Endothelial cell of umbilical vein (primary cell): ENCODE results near the gene PKMYT1. TPM values are rescaled to one million over a fixed set of nuclear protein-coding genes. Genes with fewer than 3 reads are reported as not detected.

Source experiments
- BruUV-seq: library from RNA; stranded (reverse); fragments of 400-500 nt; replicated peaks from 2 replicates; lab custom pipeline; 2021; lab: Mats Ljungman, UMichigan
- CTCF ChIA-PET: fragments of 300-600, 350-600 bp; sonication (Branson Sonifier 250); formaldehyde crosslinking; loops from one replicate; lab custom pipeline; 2021; ENCODE audit warnings: antibody characterized with exemption, inconsistent platforms; lab: Charles Lee
- POLR2A ChIA-PET: fragments of 300-600, 350-600 bp; sonication (Branson Sonifier 250); formaldehyde crosslinking; loops from one replicate; lab custom pipeline; 2021; ENCODE audit warnings: antibody characterized with exemption, inconsistent platforms; lab: Charles Lee
- DNase-seq: peaks from one replicate; pipeline ENCODE4 v3.0.0-alpha.2; 2011; ENCODE audit warnings: low read depth, low spot score
- FAIRE-seq: peaks from 2 replicates; lab custom pipeline; 2011; peaks lifted over from hg19 to GRCh38; lab: Jason Lieb, UNC
- H2AFZ ChIP-seq: 2 replicates; pipeline ENCODE4 v1.6.0; 2012; ENCODE audit warnings: low read depth, low read length, control low read depth, inconsistent platforms
- H3K27ac ChIP-seq: 2 replicates; pipeline ENCODE4 v1.5.1; 2011; ENCODE audit warnings: low read depth, mild to moderate bottlenecking, control low read depth, low read length, moderate library complexity; ENCODE audit not compliant: insufficient read depth
- H3K27me3 ChIP-seq, 2 experiments: 2 replicates each; pipeline versions ENCODE4 v1.6.0 to v1.6.1; 2011; ENCODE audit warnings: low read length in 2 of 2, mixed read lengths in 1 of 2; ENCODE audit not compliant: control insufficient read depth in 2 of 2, insufficient read depth in 2 of 2
- H3K36me3 ChIP-seq, 2 experiments: 2 replicates in 1 of 2; 3 replicates in 1 of 2; pipeline ENCODE4 v1.5.1; 2011; ENCODE audit warnings: low read length in 2 of 2, mild to moderate bottlenecking in 1 of 2, moderate library complexity in 1 of 2; ENCODE audit not compliant: control insufficient read depth in 2 of 2, insufficient read depth in 2 of 2; ENCODE audit errors: extremely low read depth in 1 of 2
- H3K4me1 ChIP-seq: 3 replicates; pipeline ENCODE4 v1.5.1; 2011; ENCODE audit warnings: mild to moderate bottlenecking, low read length; ENCODE audit not compliant: control insufficient read depth, insufficient read depth; ENCODE audit errors: extremely low read depth
- H3K4me2 ChIP-seq: 2 replicates; pipeline ENCODE4 v1.6.1; 2011; ENCODE audit warnings: low read length, control low read depth, mixed read lengths; ENCODE audit not compliant: insufficient read depth
- H3K4me3 ChIP-seq, 3 experiments: fragments of 200-600 bp in 1 of 3; sonication (generic), shearing (Covaris generic) in 1 of 3; replicated peaks in 1 of 3; 2 replicates each; pipeline ENCODE4 v1.5.1; 2011 to 2016; ENCODE audit warnings: control low read depth in 3 of 3, low read length in 3 of 3, mild to moderate bottlenecking in 2 of 3, inconsistent platforms in 1 of 3, low read depth in 1 of 3, moderate library complexity in 1 of 3; ENCODE audit not compliant: insufficient read depth in 1 of 3
- H3K79me2 ChIP-seq: 2 replicates; pipeline ENCODE4 v1.6.0; 2012; ENCODE audit warnings: low read length, inconsistent platforms; ENCODE audit not compliant: control insufficient read depth, insufficient read depth
- H3K9ac ChIP-seq: replicated peaks from 2 replicates; pipeline ENCODE3; 2011; ENCODE audit warnings: low read length, control low read depth; ENCODE audit not compliant: insufficient read depth; ENCODE audit errors: extremely low read depth
- H3K9me1 ChIP-seq: replicated peaks from 3 replicates; pipeline ENCODE4 v1.6.0; 2011; ENCODE audit warnings: mild to moderate bottlenecking, low read length; ENCODE audit not compliant: control insufficient read depth, insufficient read depth; ENCODE audit errors: extremely low read depth
- H3K9me3 ChIP-seq: replicated peaks from 2 replicates; pipeline ENCODE4 v1.5.1; 2012; ENCODE audit warnings: low read length, inconsistent platforms; ENCODE audit not compliant: control insufficient read depth, insufficient read depth
- H4K20me1 ChIP-seq: replicated peaks from 2 replicates; pipeline ENCODE3; 2011; ENCODE audit warnings: mild to moderate bottlenecking, low read length; ENCODE audit not compliant: control insufficient read depth, insufficient read depth; ENCODE audit errors: extremely low read depth
- EZH2 ChIP-seq: IDR thresholded peaks from 2 replicates; pipeline ENCODE4 v1.6.1; 2012; ENCODE audit warnings: borderline replicate concordance, low read depth, mild to moderate bottlenecking, moderate library complexity, low read length, inconsistent platforms; ENCODE audit not compliant: severe bottlenecking
- FOS ChIP-seq: IDR thresholded peaks from 2 replicates; pipeline ENCODE4 v1.6.1; 2011; ENCODE audit warnings: mild to moderate bottlenecking, low read length, moderate library complexity, borderline replicate concordance; ENCODE audit not compliant: insufficient read depth
- GATA2 ChIP-seq: IDR thresholded peaks from 2 replicates; pipeline ENCODE4 v1.7.0; 2011; ENCODE audit warnings: low read depth, mild to moderate bottlenecking, moderate library complexity, mixed read lengths, low read length; ENCODE audit not compliant: insufficient read length, insufficient read depth
- JUN ChIP-seq: IDR thresholded peaks from 2 replicates; pipeline ENCODE4 v1.6.1; 2011; ENCODE audit warnings: borderline replicate concordance, low read depth; ENCODE audit not compliant: insufficient read length, insufficient read depth
- MYC ChIP-seq: IDR thresholded peaks from one replicate; pipeline ENCODE4 v1.6.1; 2011; ENCODE audit warnings: mild to moderate bottlenecking, low read depth, low read length
- POLR2A ChIP-seq: IDR thresholded peaks from 2 replicates; pipeline ENCODE4 v1.6.1; 2012; ENCODE audit warnings: low read depth, mild to moderate bottlenecking, control low read depth, low read length
- POLR2AphosphoS5 ChIP-seq: IDR thresholded peaks from 2 replicates; pipeline ENCODE4 v1.6.1; 2012; ENCODE audit warnings: low read depth, mild to moderate bottlenecking, control low read depth, low read length, moderate library complexity; ENCODE audit not compliant: insufficient read depth
- dilution Hi-C: fragments of 300-500 bp; cut with MboI; formaldehyde crosslinking; loops from one replicate; pipeline ENCODE4 v1.15.0; 2019; ENCODE audit warnings: low sequenced_read_pairs; ENCODE audit not compliant: extremely low pct_ligation_motif_present
- intact Hi-C: fragments of 100-400 bp; cut with micrococcal nuclease; formaldehyde crosslinking; loops from one replicate; pipeline ENCODE4 v1.10.0; 2022
- polyA plus RNA-seq, 4 experiments: library from polyadenylated mRNA; depleted of rRNA in 3 of 4; stranded (reverse) in 3 of 4; unstranded in 1 of 4; fragments of >200 nt; gene quantifications; 2 replicates each; pipeline versions ENCODE4 v1.2.1 to v1.2.3, GENCODE V29; 2011 to 2012; ENCODE audit warnings: missing spikeins in 1 of 4
- total RNA-seq: library from RNA; stranded (reverse); gene quantifications from 2 replicates; pipeline ENCODE4 v1.2.3, GENCODE V29; 2021
- TF ChIP-seq, protein P1 (sequence below): IDR thresholded peaks from 2 replicates; pipeline ENCODE4 v1.6.1; 2011; ENCODE audit not compliant: insufficient read depth, insufficient read length
- TF ChIP-seq, protein P2 (sequence below), 2 donors: IDR thresholded peaks; 1 replicate in 1 of 2; 2 replicates in 1 of 2; pipeline ENCODE4 v1.5.1; 2011; ENCODE audit warnings: low read length in 2 of 2, mild to moderate bottlenecking in 2 of 2, moderate library complexity in 2 of 2, control low read depth in 1 of 2, inconsistent platforms in 1 of 2, low read depth in 1 of 2; ENCODE audit not compliant: insufficient read depth in 1 of 2; ENCODE audit errors: extremely low read depth in 1 of 2

PKMYT1 gene
- total and polyA plus RNA-seq, 2 donors (not counting 3 experiments of a cell fraction or from before 2014, with no cell fraction given), result 26.1 to 48.5 TPM

DNA sequence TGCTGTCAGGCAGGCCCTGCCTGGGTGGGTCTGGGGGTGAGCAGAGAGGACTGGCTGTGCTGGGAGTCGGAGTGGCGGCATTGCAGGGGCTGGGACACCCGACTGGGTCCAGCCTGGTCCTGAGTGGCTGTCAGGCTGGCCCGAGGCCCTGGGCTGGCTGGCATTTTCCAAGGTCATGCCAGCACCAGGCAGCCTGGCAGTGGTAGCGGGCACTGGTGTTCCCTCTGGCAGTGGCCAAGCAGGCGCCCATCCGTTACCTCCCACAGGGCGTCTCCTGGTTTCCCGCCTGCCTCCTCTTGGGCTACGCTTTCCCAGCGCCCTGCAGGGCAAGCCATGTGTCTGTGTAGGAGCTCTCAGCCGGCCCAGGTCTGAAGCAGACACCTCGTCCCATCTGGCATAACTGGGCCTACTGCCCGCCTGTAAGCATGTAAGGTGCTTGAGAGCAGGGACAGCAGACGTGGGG lies 5.7 kb upstream of the PKMYT1 start:
- TF ChIP-seq JUN, result no peak
- Histone ChIP-seq H3K79me2 (no peaks in the 10 kb centered on the region), H4K20me1 (no peaks in the 10 kb centered on the region), H3K27ac (no peak overlapping the region), H3K27me3 (peaks cover 0 to 5% of the 10 kb centered on the region in 2 experiments), H3K4me3 (no peak overlapping the region), H3K9me3 (no peaks in the 10 kb centered on the region), H3K36me3 (no peaks in the 10 kb centered on the region), H3K4me1 (peaks cover 2% of the 10 kb centered on the region), H3K9ac (no peak overlapping the region), H3K4me2 (no peak overlapping the region), H3K9me1 (no peaks in the 10 kb centered on the region), H2AFZ (no peak overlapping the region)
- DNase-seq, result no peak
- BruUV-seq, result no TSS peak
- dilution Hi-C loops, result no loop called here
- ChIA-PET POLR2A (no interaction called here), CTCF (interaction anchor here (1.4 kb wide), 1 partner anchor 42 kb away, joined by 3 read pairs; no protein-coding TSS in a partner anchor)
- FAIRE-seq, result no peak
- intact Hi-C loops, result no loop called here

DNA sequence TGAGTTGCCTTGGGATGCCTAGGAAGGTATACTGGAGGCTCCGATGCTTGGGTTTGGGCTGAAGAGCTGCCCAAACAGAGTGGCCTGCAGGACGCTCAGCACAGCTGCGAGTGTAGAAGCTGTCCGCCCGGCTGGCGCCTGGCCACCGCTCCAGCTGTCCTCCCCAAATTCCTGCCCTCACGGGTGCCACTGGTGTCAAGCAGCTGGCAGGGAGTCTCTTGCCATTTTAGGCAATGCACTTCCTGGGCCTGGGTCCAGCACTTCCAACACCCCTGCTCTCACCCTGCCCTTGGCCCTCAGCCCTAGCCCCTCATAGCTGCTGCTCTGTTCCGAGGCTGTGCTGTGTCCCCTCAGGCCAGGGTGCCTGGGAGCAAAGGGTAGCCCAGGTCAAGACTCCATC lies 5.2 kb upstream of the PKMYT1 start:
- no peak for FAIRE-seq
- POLR2A ChIA-PET, result no interaction called here

More for the DNA sequence above, 5.2 kb upstream of the PKMYT1 start:
- H3K4me1 ChIP-seq, result peaks cover 5% of the 10 kb centered on the region
- CTCF ChIA-PET, result interaction anchor here (1.4 kb wide), 1 partner anchor 43 kb away, joined by 3 read pairs; no protein-coding TSS in a partner anchor
- H3K36me3 ChIP-seq, result no peaks in the 10 kb centered on the region
- H2AFZ ChIP-seq, result no peak overlapping the region
- dilution Hi-C loops, result no loop called here
- intact Hi-C loops, result no loop called here
- TF ChIP-seq EZH2 (no peak), POLR2AphosphoS5 (no peak), MYC (no peak), POLR2A (no peak), GATA2 (no peak), FOS (no peak), JUN (no peak)
- TF ChIP-seq, protein P1, sequence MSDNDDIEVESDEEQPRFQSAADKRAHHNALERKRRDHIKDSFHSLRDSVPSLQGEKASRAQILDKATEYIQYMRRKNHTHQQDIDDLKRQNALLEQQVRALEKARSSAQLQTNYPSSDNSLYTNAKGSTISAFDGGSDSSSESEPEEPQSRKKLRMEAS, result no peak
- TF ChIP-seq, protein P2, sequence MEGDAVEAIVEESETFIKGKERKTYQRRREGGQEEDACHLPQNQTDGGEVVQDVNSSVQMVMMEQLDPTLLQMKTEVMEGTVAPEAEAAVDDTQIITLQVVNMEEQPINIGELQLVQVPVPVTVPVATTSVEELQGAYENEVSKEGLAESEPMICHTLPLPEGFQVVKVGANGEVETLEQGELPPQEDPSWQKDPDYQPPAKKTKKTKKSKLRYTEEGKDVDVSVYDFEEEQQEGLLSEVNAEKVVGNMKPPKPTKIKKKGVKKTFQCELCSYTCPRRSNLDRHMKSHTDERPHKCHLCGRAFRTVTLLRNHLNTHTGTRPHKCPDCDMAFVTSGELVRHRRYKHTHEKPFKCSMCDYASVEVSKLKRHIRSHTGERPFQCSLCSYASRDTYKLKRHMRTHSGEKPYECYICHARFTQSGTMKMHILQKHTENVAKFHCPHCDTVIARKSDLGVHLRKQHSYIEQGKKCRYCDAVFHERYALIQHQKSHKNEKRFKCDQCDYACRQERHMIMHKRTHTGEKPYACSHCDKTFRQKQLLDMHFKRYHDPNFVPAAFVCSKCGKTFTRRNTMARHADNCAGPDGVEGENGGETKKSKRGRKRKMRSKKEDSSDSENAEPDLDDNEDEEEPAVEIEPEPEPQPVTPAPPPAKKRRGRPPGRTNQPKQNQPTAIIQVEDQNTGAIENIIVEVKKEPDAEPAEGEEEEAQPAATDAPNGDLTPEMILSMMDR (IDR thresholded peaks at IDR 0.05; ENCODE audit: extremely low read depth in 1 of 2, insufficient read depth in 1 of 2, low read depth in 1 of 2, low read length in 2 of 2), result no peak
- H3K9ac ChIP-seq, result no peak overlapping the region
- peaks cover 0 to 5% of the 10 kb centered on the region in 2 experiments for H3K27me3 ChIP-seq
- H4K20me1 ChIP-seq, result no peaks in the 10 kb centered on the region
- no peak overlapping the region for H3K4me3 ChIP-seq
- H3K27ac ChIP-seq, result no peak overlapping the region
- no peak for DNase-seq
- H3K9me1 ChIP-seq, result no peaks in the 10 kb centered on the region
- H3K79me2 ChIP-seq, result no peaks in the 10 kb centered on the region
- no peaks in the 10 kb centered on the region for H3K9me3 ChIP-seq
- no peak overlapping the region for H3K4me2 ChIP-seq
- BruUV-seq, result no TSS peak
